ENCODE measurements around the gene RALGAPB. TPM values are rescaled to one million over a fixed set of nuclear protein-coding genes. Genes with fewer than 3 reads are reported as not detected.
A peak's percentile ranks its signal among the peaks of the same experiment; 100 is the strongest.

RALGAPB gene
- polyA plus RNA-seq, 1 donor (not counting 4 experiments of a cell fraction or from before 2014, with no cell fraction given): 23.8 TPM

- Histone ChIP-seq H2AFZ (ENCODE audit: control insufficient read depth, low read length) (no peak overlapping the region), H3K9me1 (ENCODE audit: control insufficient read depth, extremely low read depth, insufficient read depth, low read length) (no peaks in the 10 kb centered on the region), H3K27ac (ENCODE audit: control insufficient read depth, insufficient read depth, low read length) (no peak overlapping the region), H3K9ac (ENCODE audit: control insufficient read depth, extremely low read depth, insufficient read depth, low read length) (no peak overlapping the region), H3K36me3 (ENCODE audit: control insufficient read depth in 2 of 2, extremely low read depth in 1 of 2, insufficient read depth in 2 of 2, low read length in 2 of 2) (peaks cover 0 to 13% of the 10 kb centered on the region in 2 experiments), H3K4me1 (ENCODE audit: control insufficient read depth, extremely low read depth, insufficient read depth, low read length) (peaks cover 15% of the 10 kb centered on the region), H3K4me2 (ENCODE audit: control insufficient read depth, extremely low read depth, insufficient read depth, low read depth, low read length) (no peak overlapping the region), H3K27me3 (ENCODE audit: control insufficient read depth, extremely low read depth, insufficient read depth, low read length) (no peaks in the 10 kb centered on the region), H3K79me2 (ENCODE audit: control insufficient read depth, insufficient read depth, low read length) (peaks cover 10% of the 10 kb centered on the region), H3K4me3 (ENCODE audit: control insufficient read depth in 2 of 3, extremely low read depth in 1 of 3, insufficient read depth in 2 of 3, low read depth in 1 of 3, low read length in 3 of 3) (no peak overlapping the region), H3K9me3 (ENCODE audit: control insufficient read depth, low read depth, low read length) (no peaks in the 10 kb centered on the region), H4K20me1 (ENCODE audit: control insufficient read depth, extremely low read depth, insufficient read depth, low read length) (no peaks in the 10 kb centered on the region)
- dilution Hi-C loops (cut with MboI; ENCODE audit: extremely low pct_ligation_motif_present, low sequenced_read_pairs): no loop called here
- FAIRE-seq: no peak
- DNase-seq (ENCODE audit: low read depth, low spot score): no peak
- TF ChIP-seq EZH2 (IDR thresholded peaks at IDR 0.05; ENCODE audit: low read length): no peak
- TF ChIP-seq, protein P1, sequence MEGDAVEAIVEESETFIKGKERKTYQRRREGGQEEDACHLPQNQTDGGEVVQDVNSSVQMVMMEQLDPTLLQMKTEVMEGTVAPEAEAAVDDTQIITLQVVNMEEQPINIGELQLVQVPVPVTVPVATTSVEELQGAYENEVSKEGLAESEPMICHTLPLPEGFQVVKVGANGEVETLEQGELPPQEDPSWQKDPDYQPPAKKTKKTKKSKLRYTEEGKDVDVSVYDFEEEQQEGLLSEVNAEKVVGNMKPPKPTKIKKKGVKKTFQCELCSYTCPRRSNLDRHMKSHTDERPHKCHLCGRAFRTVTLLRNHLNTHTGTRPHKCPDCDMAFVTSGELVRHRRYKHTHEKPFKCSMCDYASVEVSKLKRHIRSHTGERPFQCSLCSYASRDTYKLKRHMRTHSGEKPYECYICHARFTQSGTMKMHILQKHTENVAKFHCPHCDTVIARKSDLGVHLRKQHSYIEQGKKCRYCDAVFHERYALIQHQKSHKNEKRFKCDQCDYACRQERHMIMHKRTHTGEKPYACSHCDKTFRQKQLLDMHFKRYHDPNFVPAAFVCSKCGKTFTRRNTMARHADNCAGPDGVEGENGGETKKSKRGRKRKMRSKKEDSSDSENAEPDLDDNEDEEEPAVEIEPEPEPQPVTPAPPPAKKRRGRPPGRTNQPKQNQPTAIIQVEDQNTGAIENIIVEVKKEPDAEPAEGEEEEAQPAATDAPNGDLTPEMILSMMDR (optimal IDR thresholded peaks at IDR 0.05 in 1 of 3, IDR thresholded peaks at IDR 0.05 in 1 of 3, conservative IDR thresholded peaks at IDR 0.05 in 1 of 3; ENCODE audit: extremely low read depth in 1 of 3, insufficient read depth in 2 of 3, low read length in 3 of 3): no peak
Observed at GRCh38 chr20:38445381-38445796, 27.3 kb upstream of the RALGAPB start.

DNA sequence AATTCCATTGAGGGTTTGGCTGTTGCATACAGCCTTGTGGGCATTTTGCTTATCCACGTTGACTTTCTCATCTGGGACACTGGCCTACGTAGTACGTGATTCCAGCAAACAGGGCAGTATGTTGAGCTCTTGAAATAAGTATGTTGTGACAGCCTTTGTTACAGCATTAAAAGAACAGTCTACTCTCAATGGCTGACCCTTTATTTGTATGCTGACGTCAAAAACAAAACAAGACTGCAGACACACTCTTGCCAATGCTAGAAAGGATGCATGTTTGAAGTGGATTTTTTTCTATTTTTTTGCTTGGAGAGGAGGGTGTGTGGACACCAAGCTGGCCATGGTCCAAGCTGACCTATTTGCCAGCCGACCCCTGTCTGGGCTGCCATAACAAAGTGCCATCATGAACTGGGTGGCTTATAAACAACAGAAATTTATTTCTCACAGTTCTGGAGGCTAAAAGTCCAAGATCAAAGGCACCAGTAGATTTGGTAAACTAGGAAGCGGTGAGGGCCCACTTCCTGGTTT is 26.7 kb upstream of the RALGAPB start:
- Histone ChIP-seq H3K27me3 (ENCODE audit: control insufficient read depth, extremely low read depth, insufficient read depth, low read length) (no peaks in the 10 kb centered on the region), H3K4me2 (ENCODE audit: control insufficient read depth, extremely low read depth, insufficient read depth, low read depth, low read length) (peak overlapping the region; percentile 20), H3K9me3 (ENCODE audit: control insufficient read depth, low read depth, low read length) (no peaks in the 10 kb centered on the region), H3K4me3 (ENCODE audit: control insufficient read depth in 2 of 3, extremely low read depth in 1 of 3, insufficient read depth in 2 of 3, low read depth in 1 of 3, low read length in 3 of 3) (peak overlapping the region in 2 of 3 experiments; percentile 83 to 84), H3K9ac (ENCODE audit: control insufficient read depth, extremely low read depth, insufficient read depth, low read length) (no peak overlapping the region), H3K79me2 (ENCODE audit: control insufficient read depth, insufficient read depth, low read length) (peaks cover 10% of the 10 kb centered on the region), H3K36me3 (ENCODE audit: control insufficient read depth in 2 of 2, extremely low read depth in 1 of 2, insufficient read depth in 2 of 2, low read length in 2 of 2) (peaks cover 5 to 13% of the 10 kb centered on the region in 2 experiments), H4K20me1 (ENCODE audit: control insufficient read depth, extremely low read depth, insufficient read depth, low read length) (no peaks in the 10 kb centered on the region), H3K27ac (ENCODE audit: control insufficient read depth, insufficient read depth, low read length) (no peak overlapping the region), H2AFZ (ENCODE audit: control insufficient read depth, low read length) (peak overlapping the region; percentile 63), H3K4me1 (ENCODE audit: control insufficient read depth, extremely low read depth, insufficient read depth, low read length) (peaks cover 15% of the 10 kb centered on the region), H3K9me1 (ENCODE audit: control insufficient read depth, extremely low read depth, insufficient read depth, low read length) (no peaks in the 10 kb centered on the region)
- TF ChIP-seq, protein P1 (optimal IDR thresholded peaks at IDR 0.05 in 1 of 3, IDR thresholded peaks at IDR 0.05 in 1 of 3, conservative IDR thresholded peaks at IDR 0.05 in 1 of 3; ENCODE audit: extremely low read depth in 1 of 3, insufficient read depth in 2 of 3, low read length in 3 of 3): no peak
- no peak for TF ChIP-seq EZH2 (IDR thresholded peaks at IDR 0.05; ENCODE audit: low read length)
- FAIRE-seq (no peak), DNase-seq (ENCODE audit: low read depth, low spot score) (no peak)
- dilution Hi-C loops (cut with MboI; ENCODE audit: extremely low pct_ligation_motif_present, low sequenced_read_pairs): no loop called here

All from keratinocyte (primary cell).